Activated B cell treated with CpG ODN at 0.5 μM for 24 hours (primary cell): ENCODE data around the gene MYD88. TPM values are rescaled to one million over a fixed set of nuclear protein-coding genes. Genes with fewer than 3 reads are reported as not detected.

ENCODE experiments used
- ATAC-seq: fragments of 200-7000 bp; cut with Tn5 transposase; one replicate; pipeline ENCODE4 v1.10.0; 2021; ENCODE audit warnings: low read depth, mild to moderate bottlenecking, moderate library complexity
- CTCF ChIA-PET: fragments of 350-600 bp; sonication (Branson Sonifier 250); formaldehyde crosslinking; loops from one replicate; lab custom pipeline; 2021; ENCODE audit warnings: antibody characterized with exemption; lab: Charles Lee
- POLR2A ChIA-PET: fragments of 350-600 bp; sonication (Branson Sonifier 250); formaldehyde crosslinking; loops from one replicate; lab custom pipeline; 2021; ENCODE audit warnings: antibody characterized with exemption; lab: Charles Lee
- DNase-seq: peaks from one replicate; pipeline ENCODE4 v3.0.0; 2022
- H3K27ac Mint-ChIP-seq: one replicate; pipeline ENCODE4 v1.8.0; 2020; ENCODE audit warnings: mixed read lengths
- H3K27me3 Mint-ChIP-seq: one replicate; pipeline ENCODE4 v1.8.0; 2021; ENCODE audit warnings: mixed read lengths
- H3K36me3 Mint-ChIP-seq: one replicate; pipeline ENCODE4 v1.8.0; 2021; ENCODE audit warnings: low read depth, mixed read lengths
- H3K4me1 Mint-ChIP-seq: one replicate; pipeline ENCODE4 v1.8.0; 2021; ENCODE audit warnings: mixed read lengths
- H3K4me3 Mint-ChIP-seq: one replicate; pipeline ENCODE4 v1.8.0; 2020; ENCODE audit warnings: mild to moderate bottlenecking, mixed read lengths
- H3K9me3 Mint-ChIP-seq: one replicate; pipeline ENCODE4 v1.8.0; 2020; ENCODE audit warnings: mixed read lengths
- CTCF ChIP-seq: fragments of 200-600 bp; IDR thresholded peaks from one replicate; pipeline ENCODE4 v1.8.0; 2022; ENCODE audit warnings: antibody characterized with exemption, mild to moderate bottlenecking
- intact Hi-C: fragments of 100-400 bp; cut with micrococcal nuclease; formaldehyde crosslinking; loops from one replicate; pipeline ENCODE4 v1.15.1; 2024
- total RNA-seq: library from RNA; stranded (reverse); gene quantifications from 2 replicates; pipeline ENCODE4 v1.2.3, GENCODE V29; 2022

Gene MYD88
- total RNA-seq, 1 donor from 2014 or later: 62.7 TPM

GRCh38 chr3:38140326-38141172 lies 2.1 kb downstream of the MYD88 start:
- peak overlapping the region; percentile 97 for H3K4me3 Mint-ChIP-seq
- intact Hi-C loops: no loop called here
- H3K27ac Mint-ChIP-seq: peak overlapping the region; percentile 99
- no peak for DNase-seq
- no peak for ATAC-seq
- ChIA-PET CTCF (interaction anchor here (1.4 kb wide), 1 partner anchor 27 kb away, joined by 5 read pairs; no protein-coding TSS in a partner anchor), POLR2A (interaction anchor here (1.3 to 8.4 kb wide), 2 partner anchors 8 to 24 kb away, joined by 3 to 217 read pairs; partner anchors contain the start of gene OXSR1)
- no peaks in the 10 kb centered on the region for H3K27me3 Mint-ChIP-seq
- peaks cover 43% of the 10 kb centered on the region for H3K36me3 Mint-ChIP-seq
- TF ChIP-seq CTCF: no peak
- H3K9me3 Mint-ChIP-seq: no peaks in the 10 kb centered on the region
- peaks cover 65% of the 10 kb centered on the region for H3K4me1 Mint-ChIP-seq

GRCh38 chr3:38141173-38141951 lies 2.9 kb downstream of the MYD88 start:
- H3K27me3 Mint-ChIP-seq: no peaks in the 10 kb centered on the region
- no peak for TF ChIP-seq CTCF
- H3K27ac Mint-ChIP-seq: no peak overlapping the region
- DNase-seq (no peak), ATAC-seq (no peak)
- peaks cover 3% of the 10 kb centered on the region for H3K9me3 Mint-ChIP-seq
- H3K4me3 Mint-ChIP-seq: peak overlapping the region; percentile 20
- POLR2A ChIA-PET: interaction anchor here (8.4 kb wide), 1 partner anchor 24 kb away, joined by 217 read pairs; the partner anchor contains the start of gene OXSR1
- H3K36me3 Mint-ChIP-seq: peaks cover 46% of the 10 kb centered on the region
- peaks cover 57% of the 10 kb centered on the region for H3K4me1 Mint-ChIP-seq
- CTCF ChIA-PET: no interaction called here
- intact Hi-C loops: no loop called here

- POLR2A ChIA-PET: interaction anchor here (8.4 kb wide), 1 partner anchor 23 kb away, joined by 217 read pairs; the partner anchor contains the start of gene OXSR1
- H3K27ac Mint-ChIP-seq: no peak overlapping the region
- CTCF ChIA-PET: no interaction called here
- intact Hi-C loops: no loop called here
- H3K4me1 Mint-ChIP-seq: peaks cover 57% of the 10 kb centered on the region
- TF ChIP-seq CTCF: no peak
- ATAC-seq (no peak), DNase-seq (no peak)
- H3K4me3 Mint-ChIP-seq: no peak overlapping the region
- H3K9me3 Mint-ChIP-seq: peaks cover 4% of the 10 kb centered on the region
- no peaks in the 10 kb centered on the region for H3K27me3 Mint-ChIP-seq
- H3K36me3 Mint-ChIP-seq: peaks cover 48% of the 10 kb centered on the region
These were observed 3.5 kb downstream of the MYD88 start for GRCh38 chr3:38141952-38142273.

- Mint-ChIP-seq H3K9me3 (peaks cover 4% of the 10 kb centered on the region), H3K36me3 (peaks cover 44% of the 10 kb centered on the region), H3K27me3 (no peaks in the 10 kb centered on the region), H3K4me1 (peaks cover 57% of the 10 kb centered on the region), H3K4me3 (no peak overlapping the region), H3K27ac (no peak overlapping the region)
- intact Hi-C loops: no loop called here
- no peak for TF ChIP-seq CTCF
- CTCF ChIA-PET: no interaction called here
- ATAC-seq (no peak), DNase-seq (no peak)
- POLR2A ChIA-PET: interaction anchor here (0.6 to 8.4 kb wide), 2 partner anchors 22 to 1243 kb away, joined by 3 to 217 read pairs; partner anchors contain the start of gene OXSR1
These were observed 4.5 kb downstream of the MYD88 start for GRCh38 chr3:38142959-38143358.

GRCh38 chr3:38143511-38143910 lies 5.0 kb downstream of the MYD88 start:
- H3K9me3 Mint-ChIP-seq: peaks cover 4% of the 10 kb centered on the region
- no peaks in the 10 kb centered on the region for H3K27me3 Mint-ChIP-seq
- no peak for TF ChIP-seq CTCF
- peaks cover 40% of the 10 kb centered on the region for H3K36me3 Mint-ChIP-seq
- no peak overlapping the region for H3K27ac Mint-ChIP-seq
- peaks cover 56% of the 10 kb centered on the region for H3K4me1 Mint-ChIP-seq
- no peak for DNase-seq
- intact Hi-C loops: no loop called here
- CTCF ChIA-PET: no interaction called here
- no peak for ATAC-seq
- POLR2A ChIA-PET: interaction anchor here (0.6 to 8.4 kb wide), 2 partner anchors 21 to 1243 kb away, joined by 3 to 217 read pairs; partner anchors contain the start of gene OXSR1
- H3K4me3 Mint-ChIP-seq: no peak overlapping the region
